Bronchial epithelial cell (primary cell): ENCODE measurements around the gene LPAR2. TPM values are rescaled to one million over a fixed set of nuclear protein-coding genes. Genes with fewer than 3 reads are reported as not detected.

ENCODE experiments used
- DNase-seq: peaks from one replicate; pipeline ENCODE4 v3.0.0-alpha.2; 2010; ENCODE audit warnings: low read depth
- FAIRE-seq: peaks from 2 replicates; lab custom pipeline; 2011; peaks lifted over from hg19 to GRCh38; lab: Jason Lieb, UNC
- H3K27me3 ChIP-seq: 2 replicates; pipeline ENCODE4 v1.5.1; 2011; ENCODE audit warnings: low read length; ENCODE audit not compliant: control insufficient read depth, insufficient read depth
- H3K36me3 ChIP-seq: 2 replicates; pipeline ENCODE4 v1.5.1; 2011; ENCODE audit warnings: low read length; ENCODE audit not compliant: control insufficient read depth, insufficient read depth
- H3K4me3 ChIP-seq: 2 replicates; pipeline ENCODE4 v1.5.1; 2011; ENCODE audit warnings: mild to moderate bottlenecking, low read depth, low read length, control low read depth
- total RNA-seq: library from RNA; depleted of rRNA; stranded (reverse); fragments of >200 nt; gene quantifications from 2 replicates; pipeline ENCODE4 v1.2.1, GENCODE V29; 2014
- TF ChIP-seq, protein P1 (sequence below): IDR thresholded peaks from 2 replicates; pipeline ENCODE4 v1.5.1; 2011; ENCODE audit warnings: mild to moderate bottlenecking, moderate library complexity, low read length, control low read depth, inconsistent platforms; ENCODE audit not compliant: insufficient read depth, severe bottlenecking

LPAR2 gene
- total RNA-seq, 1 donor from 2014 or later = 5.5 TPM

DNA sequence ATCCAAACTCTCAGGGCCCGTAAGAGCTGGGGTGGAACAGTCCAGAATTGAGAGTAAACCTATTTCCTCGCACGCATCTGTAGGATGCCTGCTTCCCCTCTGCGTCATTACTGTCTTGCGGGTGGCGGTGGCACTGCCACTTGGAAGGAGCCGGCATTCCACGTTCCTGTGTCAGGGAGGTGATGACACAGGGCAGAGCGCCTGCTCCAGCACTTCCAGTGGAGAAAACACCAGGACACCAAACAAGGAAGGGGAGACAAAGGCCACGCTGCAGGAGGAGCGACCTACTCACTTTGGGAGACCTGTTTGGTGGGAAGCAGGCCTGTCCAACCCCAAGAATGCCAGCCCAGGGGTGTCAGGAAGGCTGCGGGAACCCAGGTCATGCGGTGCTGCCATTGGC lies 46.6 kb downstream of the LPAR2 start:
- FAIRE-seq (no peak), DNase-seq (no peak)
- no peaks in the 10 kb centered on the region for H3K27me3 ChIP-seq
- no peaks in the 10 kb centered on the region for H3K36me3 ChIP-seq
- H3K4me3 ChIP-seq = no peak overlapping the region
- TF ChIP-seq, protein P1, sequence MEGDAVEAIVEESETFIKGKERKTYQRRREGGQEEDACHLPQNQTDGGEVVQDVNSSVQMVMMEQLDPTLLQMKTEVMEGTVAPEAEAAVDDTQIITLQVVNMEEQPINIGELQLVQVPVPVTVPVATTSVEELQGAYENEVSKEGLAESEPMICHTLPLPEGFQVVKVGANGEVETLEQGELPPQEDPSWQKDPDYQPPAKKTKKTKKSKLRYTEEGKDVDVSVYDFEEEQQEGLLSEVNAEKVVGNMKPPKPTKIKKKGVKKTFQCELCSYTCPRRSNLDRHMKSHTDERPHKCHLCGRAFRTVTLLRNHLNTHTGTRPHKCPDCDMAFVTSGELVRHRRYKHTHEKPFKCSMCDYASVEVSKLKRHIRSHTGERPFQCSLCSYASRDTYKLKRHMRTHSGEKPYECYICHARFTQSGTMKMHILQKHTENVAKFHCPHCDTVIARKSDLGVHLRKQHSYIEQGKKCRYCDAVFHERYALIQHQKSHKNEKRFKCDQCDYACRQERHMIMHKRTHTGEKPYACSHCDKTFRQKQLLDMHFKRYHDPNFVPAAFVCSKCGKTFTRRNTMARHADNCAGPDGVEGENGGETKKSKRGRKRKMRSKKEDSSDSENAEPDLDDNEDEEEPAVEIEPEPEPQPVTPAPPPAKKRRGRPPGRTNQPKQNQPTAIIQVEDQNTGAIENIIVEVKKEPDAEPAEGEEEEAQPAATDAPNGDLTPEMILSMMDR = no peak

DNA sequence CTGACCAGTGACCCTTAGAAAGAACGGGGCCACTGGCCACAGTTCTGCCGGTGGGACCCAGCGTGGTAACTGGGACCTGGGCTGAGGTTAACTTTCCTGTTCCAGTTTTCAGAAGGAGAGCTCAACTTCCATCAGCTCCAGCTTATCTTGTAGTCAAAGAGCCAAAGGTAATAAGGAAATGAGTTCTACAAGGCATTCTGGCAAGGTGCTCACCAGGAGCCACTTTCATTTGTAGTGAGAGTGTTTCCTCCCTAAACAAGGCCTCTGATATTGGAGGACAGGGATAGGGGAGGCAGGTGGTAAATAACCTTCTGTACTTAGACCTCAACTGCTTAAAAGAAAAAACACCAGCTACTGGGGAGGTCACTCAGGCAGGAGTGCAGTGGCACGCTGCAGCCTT lies 47.6 kb downstream of the LPAR2 start:
- no peak for DNase-seq
- no peak overlapping the region for H3K4me3 ChIP-seq
- no peaks in the 10 kb centered on the region for H3K36me3 ChIP-seq
- FAIRE-seq = no peak
- H3K27me3 ChIP-seq = no peaks in the 10 kb centered on the region
- TF ChIP-seq, protein P1 = no peak

DNA sequence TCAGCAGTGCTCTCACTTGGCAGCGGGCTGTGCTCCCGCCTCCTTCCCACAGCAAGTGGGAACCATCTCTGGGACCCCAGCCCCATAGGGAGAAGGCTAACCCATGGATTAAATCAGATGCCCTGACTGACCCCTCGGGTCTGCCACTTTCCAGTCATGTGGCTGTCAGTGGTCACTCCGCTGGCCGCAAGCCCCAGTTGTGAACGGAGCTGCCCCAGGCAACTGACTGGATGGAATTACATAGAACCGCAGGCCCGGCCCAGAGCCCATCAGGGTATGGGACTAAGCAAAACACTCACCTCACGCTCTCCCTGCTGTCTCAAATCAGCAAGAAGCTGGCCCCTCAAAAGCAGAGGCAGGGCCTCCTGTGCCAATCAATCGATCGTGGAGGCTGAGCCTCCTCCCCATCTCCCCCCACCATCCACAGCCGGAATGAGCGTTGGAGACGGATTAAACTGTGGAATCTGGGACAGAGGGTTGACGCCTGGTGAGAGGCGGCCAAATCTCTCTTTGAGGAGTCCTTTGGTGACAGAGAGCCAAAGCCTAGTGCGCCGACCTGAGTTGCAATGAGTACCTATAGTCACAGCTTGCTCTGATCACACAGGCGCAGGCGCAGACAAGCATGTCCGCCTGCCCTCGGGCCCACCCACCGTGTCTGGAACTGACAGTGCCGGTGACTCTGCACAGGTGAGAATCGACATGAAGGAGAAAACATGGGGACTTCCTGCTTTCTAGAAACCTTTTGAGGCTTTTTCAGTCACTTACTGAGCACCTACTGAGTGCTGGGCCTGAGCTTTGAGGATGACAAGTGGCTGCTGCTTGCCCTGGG lies 48.3 kb downstream of the LPAR2 start:
- Histone ChIP-seq H3K36me3 (no peaks in the 10 kb centered on the region), H3K27me3 (no peaks in the 10 kb centered on the region), H3K4me3 (no peak overlapping the region)
- no peak for DNase-seq
- no peak for FAIRE-seq
- TF ChIP-seq, protein P1 = no peak

DNA sequence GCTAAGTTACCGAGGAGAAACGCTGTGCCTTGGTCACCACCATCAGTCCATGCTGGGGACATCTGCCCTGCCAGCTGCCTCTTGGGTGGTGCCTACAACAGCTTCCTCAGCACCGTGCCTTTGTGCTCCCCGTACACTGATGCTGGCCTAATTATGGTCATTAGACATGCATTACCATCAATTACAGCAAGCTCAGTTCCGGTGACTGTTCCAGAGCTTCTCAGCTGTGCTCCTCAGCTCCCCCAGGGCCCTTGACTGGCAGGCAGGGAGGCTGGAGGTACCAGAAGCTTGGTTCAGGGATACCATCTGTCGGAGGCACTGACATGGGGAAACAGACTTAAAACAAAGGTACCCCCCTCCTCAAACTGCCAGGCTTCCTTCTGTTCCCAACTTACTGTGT lies 49.8 kb downstream of the LPAR2 start:
- DNase-seq (no peak), FAIRE-seq (no peak)
- no peak overlapping the region for H3K4me3 ChIP-seq
- no peaks in the 10 kb centered on the region for H3K27me3 ChIP-seq
- TF ChIP-seq, protein P1 = no peak
- no peaks in the 10 kb centered on the region for H3K36me3 ChIP-seq

DNA sequence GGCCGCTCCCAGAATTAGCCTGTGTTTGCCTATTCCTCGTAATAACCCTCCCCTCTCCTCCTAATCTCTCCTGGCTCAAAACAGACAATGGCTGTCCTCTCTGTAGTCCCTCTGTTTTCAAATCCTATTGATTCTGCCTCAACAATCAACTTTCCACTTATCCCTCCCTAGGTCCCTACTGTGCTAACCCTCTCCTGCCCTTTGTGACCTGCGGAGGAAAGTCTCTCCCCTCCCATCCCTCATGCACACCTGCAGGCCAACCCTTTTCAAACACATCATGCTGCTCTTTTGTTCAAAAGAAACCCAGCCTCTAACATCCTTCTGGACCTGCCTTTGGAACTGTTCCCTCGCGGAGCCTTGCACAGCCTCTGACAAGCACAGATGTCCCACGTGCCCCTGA lies 52.6 kb downstream of the LPAR2 start:
- Histone ChIP-seq H3K4me3 (no peak overlapping the region), H3K27me3 (no peaks in the 10 kb centered on the region), H3K36me3 (no peaks in the 10 kb centered on the region)
- FAIRE-seq (peak; percentile 86), DNase-seq (no peak)
- TF ChIP-seq, protein P1 = no peak

Other genes with a start within 250 kb of the LPAR2 start
- 48.4 and 49.0 TPM in 2 replicates for gene GATAD2A, start 222.5 kb downstream of the LPAR2 start, total RNA-seq
- gene TSSK6, start 112.7 kb downstream of the LPAR2 start, total RNA-seq = 3.2 and 4.9 TPM in 2 replicates
- gene NDUFA13, start 112.0 kb downstream of the LPAR2 start, total RNA-seq = 182 and 374 TPM in 2 replicates
- gene YJEFN3, start 99.3 kb downstream of the LPAR2 start, total RNA-seq = 0.38 and 0.79 TPM in 2 replicates
- under 0.01 and 0.13 TPM in 2 replicates for gene CILP2, start 90.0 kb downstream of the LPAR2 start, total RNA-seq
- gene PBX4, start 9.5 kb downstream of the LPAR2 start, total RNA-seq = 0.53 and 0.64 TPM in 2 replicates
- gene GMIP, start 15.4 kb upstream of the LPAR2 start, total RNA-seq = 3.2 and 3.7 TPM in 2 replicates
- gene ATP13A1, start 35.5 kb upstream of the LPAR2 start, total RNA-seq = 20.3 and 22.7 TPM in 2 replicates
- gene ZNF101, start 40.6 kb upstream of the LPAR2 start, total RNA-seq = 8.7 and 14.6 TPM in 2 replicates
- 4.2 and 5.6 TPM in 2 replicates for gene ZNF14, start 104.9 kb upstream of the LPAR2 start, total RNA-seq
- gene ZNF506, start 193.5 kb upstream of the LPAR2 start, total RNA-seq = 9.7 and 12.0 TPM in 2 replicates
- 2.1 and 3.6 TPM in 2 replicates for gene ZNF253, start 237.7 kb upstream of the LPAR2 start, total RNA-seq